Lower leg skin (tissue), 3 donors: ENCODE data around the gene KLRK1.
"Not testable (repeated sequence)": the region's sequence is repeated elsewhere in the genome, so short reads cannot be mapped to it uniquely, and the experiment has no call there.

ENCODE experiments used
- CTCF ChIP-seq, 3 donors: fragments of 450-650 bp; IDR thresholded peaks; one replicate each; pipeline ENCODE4 v1.5.1; 2016; ENCODE audit warnings: antibody characterized with exemption in 3 of 3, mild to moderate bottlenecking in 3 of 3, moderate library complexity in 2 of 3
- POLR2A ChIP-seq, 2 donors: fragments of 450-650 bp; IDR thresholded peaks; one replicate each; pipeline ENCODE4 v1.6.1; 2016 to 2017; ENCODE audit warnings: antibody characterized with exemption in 2 of 2, mild to moderate bottlenecking in 1 of 2, moderate library complexity in 1 of 2

GRCh38 chr12:10338470-10338869 is 51.4 kb downstream of the KLRK1 start:
- TF ChIP-seq CTCF, POLR2A (IDR thresholded peaks at IDR 0.05): not testable (repeated sequence)
